HEK293 (cell line): ENCODE measurements around the gene RNF182.

Experiments used
- CTCF ChIA-PET: fragments of 350-600 bp; formaldehyde crosslinking; extraction: SDS; loops from one replicate; lab custom pipeline; 2021; ENCODE audit warnings: antibody characterized with exemption; lab: Yijun Ruan, JAX
- POLR2A ChIA-PET: fragments of 300-600 bp; formaldehyde crosslinking; extraction: SDS; loops from one replicate; lab custom pipeline; 2020; ENCODE audit warnings: antibody characterized with exemption, inconsistent platforms; lab: Yijun Ruan, JAX
- H3K27ac ChIP-seq: fragments of 200-500 bp; sonication (Bioruptor generic); 2 replicates; pipeline ENCODE4 v1.5.1; 2014; ENCODE audit warnings: low read depth, low read length, control low read depth, inconsistent platforms; ENCODE audit errors: extremely low read depth
- H3K36me3 ChIP-seq, 2 experiments: fragments of 200-500 bp in 1 of 2; sonication (Bioruptor generic) in 1 of 2; 1 replicate in 1 of 2; 2 replicates in 1 of 2; pipeline ENCODE4 v1.5.1; 2014 to 2017; ENCODE audit warnings: inconsistent platforms in 2 of 2, low read length in 2 of 2; ENCODE audit not compliant: control insufficient read depth in 2 of 2, insufficient read depth in 1 of 2
- H3K4me1 ChIP-seq: fragments of 200-500 bp; sonication (Bioruptor generic); 2 replicates; pipeline ENCODE4 v1.5.1; 2014; ENCODE audit warnings: mild to moderate bottlenecking, low read length, inconsistent platforms; ENCODE audit not compliant: control insufficient read depth, insufficient read depth
- H3K4me3 ChIP-seq: 2 replicates; pipeline ENCODE4 v1.5.1; 2011; ENCODE audit warnings: low read depth, mild to moderate bottlenecking, control low read depth, low read length, moderate library complexity
- H3K9me3 ChIP-seq: fragments of 200-500 bp; sonication (Bioruptor generic); 2 replicates; pipeline ENCODE4 v1.5.1; 2014; ENCODE audit warnings: low read depth, low read length, inconsistent platforms; ENCODE audit not compliant: control insufficient read depth, insufficient read depth
- EGR2 ChIP-seq: fragments of 450-650 bp; formaldehyde crosslinking; IDR thresholded peaks from 2 replicates; pipeline ENCODE4 v1.5.1; 2016; ENCODE audit warnings: low read depth, missing biosample characterization, missing genetic modification characterization
- FEZF1 ChIP-seq: fragments of 450-650 bp; formaldehyde crosslinking; IDR thresholded peaks from 2 replicates; pipeline ENCODE4 v1.5.1; 2016; ENCODE audit warnings: missing biosample characterization, missing genetic modification characterization
- GLI2 ChIP-seq: fragments of 450-650 bp; formaldehyde crosslinking; IDR thresholded peaks from 2 replicates; pipeline ENCODE4; 2017; ENCODE audit warnings: missing biosample characterization, missing genetic modification characterization, low read depth, borderline replicate concordance
- KLF10 ChIP-seq: fragments of 450-650 bp; IDR thresholded peaks from 2 replicates; pipeline ENCODE4 v1.5.1; 2018; ENCODE audit warnings: missing biosample characterization, mild to moderate bottlenecking, missing genetic modification characterization
- KLF16 ChIP-seq: fragments of 450-650 bp; formaldehyde crosslinking; IDR thresholded peaks from 2 replicates; pipeline ENCODE4 v1.5.1; 2017; ENCODE audit warnings: missing biosample characterization, missing genetic modification characterization
- KLF8 ChIP-seq: fragments of 450-650 bp; formaldehyde crosslinking; IDR thresholded peaks from 2 replicates; pipeline ENCODE4 v1.5.1; 2016; ENCODE audit warnings: missing biosample characterization, missing genetic modification characterization
- PRDM1 ChIP-seq: fragments of 450-650 bp; formaldehyde crosslinking; IDR thresholded peaks from 2 replicates; pipeline ENCODE4; 2016; ENCODE audit warnings: missing biosample characterization, missing genetic modification characterization
- PRDM6 ChIP-seq: fragments of 450-650 bp; formaldehyde crosslinking; IDR thresholded peaks from 2 replicates; pipeline ENCODE4 v1.5.1; 2017; ENCODE audit warnings: missing biosample characterization, missing genetic modification characterization
- ZFP37 ChIP-seq: fragments of 450-650 bp; formaldehyde crosslinking; IDR thresholded peaks from 2 replicates; pipeline ENCODE4 v1.5.1; 2016; ENCODE audit warnings: missing biosample characterization, missing genetic modification characterization
- ZFP41 ChIP-seq: fragments of 450-650 bp; formaldehyde crosslinking; IDR thresholded peaks from 2 replicates; pipeline ENCODE4 v1.5.1; 2016; ENCODE audit warnings: missing biosample characterization, missing genetic modification characterization, borderline replicate concordance
- ZNF146 ChIP-seq: fragments of 450-650 bp; formaldehyde crosslinking; IDR thresholded peaks from 2 replicates; pipeline ENCODE4 v1.5.1; 2016; ENCODE audit warnings: missing biosample characterization, missing genetic modification characterization
- ZNF16 ChIP-seq: fragments of 450-650 bp; formaldehyde crosslinking; IDR thresholded peaks from 2 replicates; pipeline ENCODE4 v1.5.1; 2016; ENCODE audit warnings: low read depth, missing biosample characterization, missing genetic modification characterization
- ZNF19 ChIP-seq: fragments of 450-650 bp; formaldehyde crosslinking; IDR thresholded peaks from 2 replicates; pipeline ENCODE4; 2016; ENCODE audit warnings: missing biosample characterization, missing genetic modification characterization, low read depth
- ZNF391 ChIP-seq: fragments of 450-650 bp; formaldehyde crosslinking; IDR thresholded peaks from 2 replicates; pipeline ENCODE4 v1.5.1; 2016; ENCODE audit warnings: low read depth, missing biosample characterization, missing genetic modification characterization, borderline replicate concordance
- ZNF48 ChIP-seq: fragments of 450-650 bp; formaldehyde crosslinking; IDR thresholded peaks from 2 replicates; pipeline ENCODE4 v1.5.1; 2016; ENCODE audit warnings: missing biosample characterization, missing genetic modification characterization
- ZNF560 ChIP-seq: fragments of 450-650 bp; formaldehyde crosslinking; IDR thresholded peaks from 2 replicates; pipeline ENCODE4 v1.5.1; 2017; ENCODE audit warnings: missing biosample characterization, missing genetic modification characterization, borderline replicate concordance
- ZNF561 ChIP-seq: fragments of 450-650 bp; IDR thresholded peaks from 2 replicates; pipeline ENCODE4 v1.5.1; 2018; ENCODE audit warnings: missing biosample characterization, missing genetic modification characterization, borderline replicate concordance
- ZNF626 ChIP-seq: fragments of 450-650 bp; sonication (Bioruptor Pico); formaldehyde crosslinking; IDR thresholded peaks from 2 replicates; pipeline ENCODE4 v1.5.1; 2018; ENCODE audit warnings: missing biosample characterization, missing genetic modification characterization, inconsistent platforms
- ZNF639 ChIP-seq: fragments of 450-650 bp; formaldehyde crosslinking; IDR thresholded peaks from 2 replicates; pipeline ENCODE4 v1.5.1; 2016; ENCODE audit warnings: missing biosample characterization, missing genetic modification characterization
- ZSCAN23 ChIP-seq: fragments of 450-650 bp; formaldehyde crosslinking; IDR thresholded peaks from 2 replicates; pipeline ENCODE4 v1.5.1; 2016; ENCODE audit warnings: missing biosample characterization, missing genetic modification characterization
- TF ChIP-seq, protein P1 (sequence below): IDR thresholded peaks from 2 replicates; pipeline ENCODE4 v1.6.1; 2011; ENCODE audit warnings: mild to moderate bottlenecking, low read depth, low read length, borderline replicate concordance

RNF182 gene

GRCh38 chr6:13914351-13914750 is 10.4 kb upstream of the RNF182 start:
- Histone ChIP-seq H3K27ac (no peak overlapping the region), H3K36me3 (no peaks in the 10 kb centered on the region), H3K4me1 (peaks cover 3% of the 10 kb centered on the region; the same call in 1 of the 2 replicates), H3K9me3 (no peaks in the 10 kb centered on the region), H3K4me3 (no peak overlapping the region)
- ChIA-PET CTCF (interaction anchor here (0.6 to 18.4 kb wide), 6 partner anchors 11 to 248 kb away, joined by 3 to 353 read pairs (median 50); partner anchors contain the start of gene RNF182), POLR2A (interaction anchor here (3.9 kb wide), 1 partner anchor 10 kb away, joined by 15 read pairs; the partner anchor contains the start of gene RNF182)
- no peak for TF ChIP-seq ZNF48 (tag by site-specific recombination)
- no peak for TF ChIP-seq ZNF19 (tag by site-specific recombination)
- no peak for TF ChIP-seq KLF10 (tag by site-specific recombination)
- TF ChIP-seq ZNF639 (tag by site-specific recombination), result no peak
- TF ChIP-seq ZNF561, result no peak
- no peak for TF ChIP-seq ZFP37 (tag by site-specific recombination)
- TF ChIP-seq, protein P1, sequence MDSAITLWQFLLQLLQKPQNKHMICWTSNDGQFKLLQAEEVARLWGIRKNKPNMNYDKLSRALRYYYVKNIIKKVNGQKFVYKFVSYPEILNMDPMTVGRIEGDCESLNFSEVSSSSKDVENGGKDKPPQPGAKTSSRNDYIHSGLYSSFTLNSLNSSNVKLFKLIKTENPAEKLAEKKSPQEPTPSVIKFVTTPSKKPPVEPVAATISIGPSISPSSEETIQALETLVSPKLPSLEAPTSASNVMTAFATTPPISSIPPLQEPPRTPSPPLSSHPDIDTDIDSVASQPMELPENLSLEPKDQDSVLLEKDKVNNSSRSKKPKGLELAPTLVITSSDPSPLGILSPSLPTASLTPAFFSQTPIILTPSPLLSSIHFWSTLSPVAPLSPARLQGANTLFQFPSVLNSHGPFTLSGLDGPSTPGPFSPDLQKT, result no peak
- no peak for TF ChIP-seq EGR2 (tag by site-specific recombination)
- TF ChIP-seq ZFP41 (tag by site-specific recombination), result no peak
- no peak for TF ChIP-seq ZNF391 (tag by site-specific recombination)
- TF ChIP-seq PRDM1 (tag by site-specific recombination), result no peak
- TF ChIP-seq KLF8 (tag by site-specific recombination), result no peak
- TF ChIP-seq KLF16 (tag by site-specific recombination), result no peak
- no peak for TF ChIP-seq ZSCAN23 (tag by site-specific recombination)
- no peak for TF ChIP-seq ZNF560 (tag by site-specific recombination)
- no peak for TF ChIP-seq FEZF1 (tag by site-specific recombination)
- TF ChIP-seq ZNF626 (tag by site-specific recombination), result no peak
- no peak for TF ChIP-seq ZNF146

GRCh38 chr6:13915561-13916229 is 9.1 kb upstream of the RNF182 start:
- H3K27ac ChIP-seq, result no peak overlapping the region
- no peaks in the 10 kb centered on the region for H3K9me3 ChIP-seq
- TF ChIP-seq GLI2 (no peak), PRDM6 (tag by site-specific recombination) (no peak), ZNF16 (tag by site-specific recombination) (no peak)
- H3K4me3 ChIP-seq, result no peak overlapping the region
- CTCF ChIA-PET, result interaction anchor here (7.9 to 18.4 kb wide), 3 partner anchors 9 to 150 kb away, joined by 94 to 353 read pairs (median 152); partner anchors contain the start of gene RNF182
- no peaks in the 10 kb centered on the region for H3K36me3 ChIP-seq
- H3K4me1 ChIP-seq, result peaks cover 3% of the 10 kb centered on the region; the same call in 1 of the 2 replicates
- POLR2A ChIA-PET, result interaction anchor here (0.5 to 3.9 kb wide), 2 partner anchors 9 to 293 kb away, joined by 3 to 15 read pairs; partner anchors contain the start of gene RNF182
